Liver (tissue), 9 donors: ENCODE measurements around the gene EDA. TPM values are rescaled to one million over a fixed set of nuclear protein-coding genes. Genes with fewer than 3 reads are reported as not detected.

Experiments
- DNase-seq: peaks from one replicate; pipeline ENCODE4 v3.0.0-alpha.2; 2017; ENCODE audit warnings: low spot score
- H3K27ac ChIP-seq, 2 donors: one replicate each; pipeline ENCODE4 v1.7.0; 2013; ENCODE audit warnings: inconsistent platforms in 2 of 2, low read length in 2 of 2, control low read depth in 1 of 2, low read depth in 1 of 2, mild to moderate bottlenecking in 1 of 2
- H3K27me3 ChIP-seq, 4 donors: one replicate each; pipeline versions ENCODE4 v1.6.1 to v1.7.0; 2013; ENCODE audit warnings: low read length in 3 of 4, inconsistent platforms in 1 of 4, mild to moderate bottlenecking in 1 of 4, moderate library complexity in 1 of 4; ENCODE audit not compliant: control insufficient read depth in 4 of 4, insufficient read depth in 4 of 4
- H3K36me3 ChIP-seq, 4 donors: one replicate each; pipeline versions ENCODE4 v1.6.1 to v1.7.0; 2013; ENCODE audit warnings: low read length in 3 of 4, mild to moderate bottlenecking in 3 of 4, low read depth in 1 of 4, moderate library complexity in 1 of 4; ENCODE audit not compliant: control insufficient read depth in 4 of 4, insufficient read depth in 3 of 4
- H3K4me1 ChIP-seq, 4 donors: one replicate each; pipeline versions ENCODE4 v1.6.1 to v1.7.0; 2013; ENCODE audit warnings: low read length in 3 of 4, mild to moderate bottlenecking in 3 of 4, moderate library complexity in 1 of 4; ENCODE audit not compliant: control insufficient read depth in 4 of 4, insufficient read depth in 4 of 4
- H3K4me3 ChIP-seq, 3 donors: one replicate each; pipeline versions ENCODE4 v1.6.1 to v1.7.0; 2013; ENCODE audit warnings: low read length in 3 of 3, control low read depth in 1 of 3, low read depth in 1 of 3, mild to moderate bottlenecking in 1 of 3
- H3K9ac ChIP-seq, 2 donors: one replicate each; pipeline ENCODE4 v1.7.0; 2013; ENCODE audit warnings: low read length in 2 of 2, mild to moderate bottlenecking in 2 of 2, moderate library complexity in 2 of 2, control low read depth in 1 of 2, low read depth in 1 of 2
- H3K9me3 ChIP-seq, 4 donors: one replicate each; pipeline versions ENCODE4 v1.6.1 to v1.7.0; 2013; ENCODE audit warnings: low read length in 3 of 4; ENCODE audit not compliant: control insufficient read depth in 4 of 4
- ATF3 ChIP-seq: IDR thresholded peaks from 2 replicates; pipeline ENCODE4 v1.6.1; 2016; ENCODE audit warnings: antibody characterized with exemption
- CTCF ChIP-seq: fragments of 150-350 bp; IDR thresholded peaks from 2 replicates; pipeline ENCODE4 v1.5.1; 2017; ENCODE audit warnings: improper control_type of control experiment, low read depth, low read length; ENCODE audit not compliant: missing input control
- EGR1 ChIP-seq, 2 donors: IDR thresholded peaks; 2 replicates each; pipeline ENCODE4 v1.6.1; 2016 to 2018; ENCODE audit warnings: antibody characterized with exemption in 2 of 2, low read depth in 2 of 2
- FOXA1 ChIP-seq: IDR thresholded peaks from 2 replicates; pipeline ENCODE4 v1.6.1; 2016; ENCODE audit warnings: antibody characterized with exemption
- FOXA2 ChIP-seq: IDR thresholded peaks from 2 replicates; pipeline ENCODE4 v1.6.1; 2016; ENCODE audit warnings: antibody characterized with exemption
- GABPA ChIP-seq, 2 donors: IDR thresholded peaks in 1 of 2; conservative IDR thresholded peaks in 1 of 2; 2 replicates each; pipeline ENCODE4 v1.6.1; 2016; ENCODE audit warnings: antibody characterized with exemption in 2 of 2, mild to moderate bottlenecking in 1 of 2, moderate library complexity in 1 of 2
- HNF4A ChIP-seq, 2 donors: conservative IDR thresholded peaks; 2 replicates each; pipeline ENCODE4 v1.6.1; 2016; ENCODE audit warnings: antibody characterized with exemption in 2 of 2, mild to moderate bottlenecking in 2 of 2
- HNF4G ChIP-seq: IDR thresholded peaks from 2 replicates; pipeline ENCODE4 v1.6.1; 2016; ENCODE audit warnings: antibody characterized with exemption
- JUND ChIP-seq, 2 donors: IDR thresholded peaks; 2 replicates each; pipeline ENCODE4 v1.6.1; 2016; ENCODE audit warnings: antibody characterized with exemption in 2 of 2
- MAX ChIP-seq: IDR thresholded peaks from 2 replicates; pipeline ENCODE4 v1.6.1; 2016; ENCODE audit warnings: antibody characterized with exemption
- NR2F2 ChIP-seq: IDR thresholded peaks from 2 replicates; pipeline ENCODE4 v1.6.1; 2016; ENCODE audit warnings: antibody characterized with exemption
- RAD21 ChIP-seq, 2 donors: IDR thresholded peaks; 2 replicates each; pipeline ENCODE4 v1.6.1; 2016; ENCODE audit warnings: antibody characterized with exemption in 2 of 2, mild to moderate bottlenecking in 2 of 2
- REST ChIP-seq: IDR thresholded peaks from 2 replicates; pipeline ENCODE4 v1.6.1; 2016; ENCODE audit warnings: antibody characterized with exemption, mild to moderate bottlenecking
- RXRA ChIP-seq, 2 donors: IDR thresholded peaks; 2 replicates each; pipeline ENCODE4 v1.6.1; 2017 to 2018; ENCODE audit warnings: antibody characterized with exemption in 2 of 2, mild to moderate bottlenecking in 1 of 2
- SP1 ChIP-seq: IDR thresholded peaks from 2 replicates; pipeline ENCODE4 v1.6.1; 2018; ENCODE audit warnings: antibody characterized with exemption, mild to moderate bottlenecking
- TAF1 ChIP-seq: conservative IDR thresholded peaks from 2 replicates; pipeline ENCODE4 v1.6.1; 2016; ENCODE audit warnings: antibody characterized with exemption, mild to moderate bottlenecking
- YY1 ChIP-seq: IDR thresholded peaks from 2 replicates; pipeline ENCODE4 v1.6.1; 2016; ENCODE audit warnings: antibody characterized with exemption, mild to moderate bottlenecking
- ZBTB33 ChIP-seq: IDR thresholded peaks from 2 replicates; pipeline ENCODE4 v1.6.1; 2016; ENCODE audit warnings: antibody characterized with exemption
- WGBS: extraction: QIAGEN DNeasy Blood & Tissue Kit; methylation state at CpG from one replicate; pipeline ENCODE4 v1.1.7; 2013; 5-methylcytosine and 5-hydroxymethylcytosine counted together
- polyA plus RNA-seq, 2 donors: library from polyadenylated mRNA; stranded (reverse) in 1 of 2; unstranded in 1 of 2; fragments of 200-250 nt in 1 of 2; fragments of >200 nt in 1 of 2; fragmentation: Nextera tagmentation in 1 of 2; extraction: Ambion mirVana in 1 of 2; gene quantifications; one replicate each; pipeline versions ENCODE4 v1.2.1 to v1.2.3, GENCODE V29; 2013 to 2015
- total RNA-seq, 2 donors: library from RNA; depleted of rRNA; stranded (reverse); fragments of >200 nt; gene quantifications; one replicate each; pipeline ENCODE4 v1.2.3, GENCODE V29; 2014
- donor health status: healthy.
- donor health status: healthy.
- donor health status: healthy.
- donor health status: healthy.
- donor health status: healthy.

Gene EDA
- total and polyA plus RNA-seq, 4 donors = 0.39 to 2.6 (median 1.5) TPM

GRCh38 chrX:69991685-69992084 lies 375.8 kb downstream of the EDA start:
- WGBS = 92% methylated on average over 3 of the region's 3 CpGs
- Histone ChIP-seq H3K4me1 (no peaks in the 10 kb centered on the region), H3K9me3 (no peaks in the 10 kb centered on the region), H3K9ac (no peak overlapping the region), H3K36me3 (no peaks in the 10 kb centered on the region), H3K27ac (no peak overlapping the region), H3K4me3 (no peak overlapping the region), H3K27me3 (no peaks in the 10 kb centered on the region)
- no peak for DNase-seq
- TF ChIP-seq FOXA1 (no peak), SP1 (no peak), RAD21 (IDR thresholded peaks at IDR 0.05) (no peak), REST (no peak), CTCF (no peak), ATF3 (no peak), NR2F2 (no peak), EGR1 (IDR thresholded peaks at IDR 0.05; ENCODE audit: low read depth in 2 of 2) (no peak), FOXA2 (no peak), TAF1 (no peak), RXRA (IDR thresholded peaks at IDR 0.05) (no peak), YY1 (no peak), ZBTB33 (no peak), MAX (no peak), HNF4G (no peak), GABPA (IDR thresholded peaks at IDR 0.05 in 1 of 2, conservative IDR thresholded peaks at IDR 0.05 in 1 of 2) (no peak), HNF4A (conservative IDR thresholded peaks at IDR 0.05) (no peak), JUND (IDR thresholded peaks at IDR 0.05) (no peak)

- Histone ChIP-seq H3K9ac (no peak overlapping the region), H3K9me3 (no peaks in the 10 kb centered on the region), H3K4me1 (no peaks in the 10 kb centered on the region), H3K4me3 (no peak overlapping the region), H3K27me3 (no peaks in the 10 kb centered on the region), H3K27ac (no peak overlapping the region), H3K36me3 (no peaks in the 10 kb centered on the region)
- no peak for TF ChIP-seq RAD21 (IDR thresholded peaks at IDR 0.05)
- TF ChIP-seq YY1 = no peak
- TF ChIP-seq MAX = no peak
- TF ChIP-seq CTCF = no peak
- no peak for TF ChIP-seq NR2F2
- no peak for DNase-seq
These were observed 377.6 kb downstream of the EDA start for GRCh38 chrX:69993494-69993893.
